GM21529 (cell line): Measurements from ENCODE around the gene GET3.
A peak's percentile ranks its signal among the peaks of the same experiment; 100 is the strongest.

ENCODE experiments used
- ATAC-seq: cut with Tn5 transposase; IDR thresholded peaks from one replicate; pipeline ENCODE4 v1.9.1; 2021; ENCODE audit not compliant: unreplicated experiment

Gene GET3

DNA sequence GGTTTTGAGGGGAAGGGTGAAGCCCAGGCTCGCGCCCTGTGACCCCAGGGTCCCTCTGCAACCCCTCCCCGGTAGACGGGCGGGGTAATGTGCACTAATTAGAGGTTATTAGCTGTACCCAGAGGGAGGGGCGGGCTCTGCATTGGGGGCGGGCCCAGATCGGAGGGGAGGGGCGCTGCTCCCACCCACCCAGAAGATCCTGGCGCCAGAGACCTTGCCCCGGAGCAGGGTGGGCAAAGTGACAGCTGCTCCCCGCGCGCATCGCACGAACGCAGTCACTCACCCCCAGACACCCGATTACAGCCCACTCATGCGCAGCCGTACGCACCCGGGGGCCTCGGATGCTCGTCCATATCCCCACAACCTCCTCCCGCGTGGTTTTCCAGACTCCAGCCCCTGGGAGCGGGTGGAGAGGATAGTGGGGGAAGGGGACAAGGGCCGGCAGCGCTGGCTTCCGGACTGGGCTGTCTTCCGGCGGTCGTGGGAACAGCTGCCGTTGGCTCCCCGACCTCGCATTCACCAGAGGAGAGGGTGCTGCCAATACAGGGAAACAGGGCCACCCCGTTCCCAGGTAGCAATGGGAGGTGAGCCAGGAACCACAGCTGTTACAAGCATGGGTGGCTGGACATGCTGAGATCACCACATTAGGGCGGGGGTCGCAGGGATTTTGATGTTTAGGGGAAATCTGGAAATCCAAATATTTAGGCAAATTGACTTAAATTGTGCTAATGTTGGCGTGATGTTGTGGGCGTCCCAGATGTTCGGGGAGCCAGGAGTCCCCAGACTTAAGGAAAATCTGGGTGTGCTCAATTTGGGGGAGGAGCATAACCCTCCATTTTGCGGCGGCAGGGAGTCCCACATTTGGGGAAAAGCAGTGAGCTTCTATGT, 41.0 kb downstream of the GET3 start:
- peak; percentile 8 for ATAC-seq

DNA sequence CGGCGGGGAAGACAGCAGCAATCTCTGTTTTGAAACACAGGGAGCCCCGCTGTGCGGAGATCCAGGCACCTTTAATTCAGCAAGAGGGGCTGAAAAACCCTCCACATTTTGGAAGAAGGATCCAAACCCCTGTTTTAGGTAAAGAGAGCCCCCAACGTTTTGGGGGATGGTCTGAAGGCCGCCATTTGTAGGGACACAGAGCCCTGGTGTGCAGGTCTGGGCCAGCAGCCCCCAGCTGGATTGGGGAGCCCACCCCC, 41.5 kb downstream of the GET3 start:
- no peak for ATAC-seq

DNA sequence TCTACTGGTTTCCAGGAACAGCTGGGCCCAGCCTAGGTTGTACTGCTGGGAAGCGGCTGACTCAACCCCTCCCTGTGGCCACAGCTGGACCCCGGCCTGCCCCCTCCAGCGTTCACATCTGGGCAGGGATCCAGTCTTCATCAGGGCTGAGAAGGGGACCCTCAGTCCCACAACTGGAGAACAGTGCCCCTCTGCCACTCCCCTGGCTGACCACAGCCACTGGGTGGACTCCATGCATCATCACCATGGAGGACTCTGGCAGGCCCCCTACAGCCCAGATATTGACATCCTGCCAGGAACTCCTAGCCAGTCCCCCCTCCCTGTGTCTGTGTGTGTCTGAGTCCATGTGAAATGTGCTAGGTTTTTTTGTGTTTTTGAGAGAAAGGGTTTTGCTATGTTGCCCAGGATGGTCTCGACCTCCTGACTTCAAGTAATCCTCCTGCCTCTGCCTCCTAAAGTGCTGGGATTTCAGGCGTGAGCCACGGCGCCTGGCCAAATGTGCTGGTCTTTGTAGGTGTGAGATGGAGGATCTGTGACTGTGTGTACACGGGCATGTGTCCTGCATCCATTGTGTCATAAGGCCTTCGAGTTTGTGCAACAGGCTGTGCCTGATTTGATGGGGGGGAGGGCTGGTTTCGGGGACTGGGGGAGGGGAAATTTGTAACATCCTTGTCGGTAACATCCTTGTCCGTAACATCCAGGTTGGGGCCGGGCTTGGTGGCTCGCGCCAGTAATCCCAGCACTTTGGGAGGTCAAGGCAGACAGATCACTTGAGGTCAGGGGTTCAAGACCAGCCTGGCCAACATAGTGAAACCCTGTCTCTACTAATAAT, 42.1 kb downstream of the GET3 start:
- no peak for ATAC-seq

GRCh38 chr19:12782174-12782423, 44.8 kb downstream of the GET3 start:
- ATAC-seq, result no peak

- no peak for ATAC-seq
Measured at GRCh38 chr19:12782424-12783290, 45.4 kb downstream of the GET3 start.

- ATAC-seq, result no peak
Measured at GRCh38 chr19:12783291-12783848, 46.1 kb downstream of the GET3 start.

DNA sequence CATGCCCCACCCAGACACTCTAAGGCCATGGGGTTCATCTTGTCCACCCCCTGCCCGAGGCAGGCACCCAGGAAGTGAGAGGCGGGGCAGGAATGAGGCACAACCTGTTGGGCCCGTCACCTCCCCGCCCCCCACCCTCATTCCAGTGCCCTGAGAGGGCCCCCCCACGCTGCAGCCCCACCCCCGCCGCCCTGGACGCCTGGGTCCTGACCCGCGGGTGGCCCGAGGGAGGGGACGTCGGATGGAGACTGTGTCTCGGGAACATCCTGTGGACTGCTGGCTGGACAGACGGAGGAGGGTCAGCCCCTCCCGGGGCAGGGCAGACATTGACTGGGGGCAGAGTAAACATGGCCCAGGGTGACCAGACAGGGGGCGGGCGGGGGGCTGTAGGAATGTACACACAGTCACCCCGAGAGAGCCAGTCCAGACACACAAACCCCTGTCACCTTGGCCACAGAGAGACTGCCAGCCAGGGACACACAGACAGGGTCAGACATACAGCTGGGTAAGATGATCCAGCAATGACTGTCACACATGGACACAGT, 46.6 kb downstream of the GET3 start:
- no peak for ATAC-seq

DNA sequence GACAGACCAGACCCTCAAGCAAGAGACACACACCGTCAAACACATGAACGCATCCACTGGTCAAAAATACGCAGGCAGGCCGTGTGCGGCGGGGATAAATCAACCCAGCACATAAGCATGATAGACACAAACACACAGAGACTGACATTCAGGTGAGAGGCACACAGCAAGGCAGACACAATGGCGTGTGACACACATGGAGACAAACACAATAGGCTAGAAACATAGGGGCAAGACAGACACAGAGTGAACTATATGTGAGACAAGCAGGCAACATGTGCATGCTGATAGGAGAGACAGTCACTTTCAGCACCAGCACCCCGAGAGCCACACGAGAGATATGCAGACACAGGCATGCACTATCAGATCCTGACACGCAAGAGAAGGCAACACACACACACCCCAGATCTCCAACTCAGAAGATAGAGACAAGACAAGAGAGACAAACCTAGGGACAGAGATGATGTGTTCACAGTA, 47.1 kb downstream of the GET3 start:
- no peak for ATAC-seq

- no peak for ATAC-seq
Measured at GRCh38 chr19:12784871-12785430, 47.7 kb downstream of the GET3 start.

DNA sequence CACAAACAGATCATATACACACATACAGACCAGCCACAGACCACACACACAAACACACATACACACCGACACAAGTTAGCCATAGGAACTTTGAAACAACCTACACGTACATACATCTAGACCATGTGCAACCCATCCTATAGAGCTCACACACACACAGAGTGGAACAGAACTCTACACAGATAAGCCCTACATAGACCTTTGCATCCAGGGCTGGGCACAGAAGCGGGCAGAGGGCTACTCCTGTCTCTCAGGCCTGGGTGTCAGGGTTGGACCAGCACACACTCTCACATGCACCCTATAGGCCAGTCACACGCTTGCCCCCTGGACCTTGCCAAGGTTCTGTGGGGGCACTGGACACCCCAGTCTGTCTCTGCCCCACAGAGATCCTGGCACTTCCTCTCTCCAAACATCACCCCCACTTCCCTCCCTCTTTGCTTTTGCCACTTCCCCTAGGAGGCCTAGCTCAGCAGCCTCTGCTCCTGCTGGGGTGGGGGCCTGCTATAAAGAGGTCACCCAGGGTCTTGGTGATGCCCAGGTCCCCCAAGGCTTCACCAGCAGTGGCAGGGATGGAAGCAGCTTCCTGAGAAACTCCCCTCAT, 48.2 kb downstream of the GET3 start:
- no peak for ATAC-seq

DNA sequence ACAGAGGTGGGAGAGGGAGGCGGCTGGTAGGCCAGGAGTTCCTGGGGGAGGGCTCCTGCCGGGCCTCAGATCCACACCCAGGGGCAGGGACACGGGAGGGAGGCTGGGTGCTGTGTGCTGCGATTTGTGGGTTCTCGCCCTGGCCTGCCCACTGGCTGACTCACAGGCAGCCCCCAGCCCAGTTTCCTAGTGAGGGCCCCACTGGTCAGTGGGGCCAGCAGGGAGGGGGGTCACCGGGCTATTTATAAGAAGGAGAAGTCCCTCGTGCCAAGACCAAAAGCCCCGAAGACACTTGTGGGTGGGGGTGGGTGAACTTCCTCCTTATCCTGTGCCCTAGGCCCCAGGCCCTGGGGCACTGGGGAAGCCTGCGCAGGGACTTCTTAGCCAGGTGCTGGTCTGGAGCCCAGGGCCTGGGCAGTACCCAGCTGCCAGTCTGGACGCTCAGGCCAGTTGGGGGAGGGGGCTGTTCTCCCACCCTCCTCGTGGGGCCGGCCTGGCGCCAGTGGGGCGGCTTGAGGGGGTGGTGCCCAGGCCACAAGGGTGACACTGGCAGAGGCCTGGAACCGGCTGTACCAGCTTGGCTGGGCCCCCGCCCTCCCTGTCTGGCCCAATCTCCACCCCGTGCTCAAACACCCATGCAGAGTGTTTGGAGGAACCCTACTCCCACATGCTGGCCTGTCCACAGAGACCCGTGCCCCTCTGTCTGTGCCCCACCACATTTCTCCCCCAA, 49.0 kb downstream of the GET3 start:
- no peak for ATAC-seq

GRCh38 chr19:12786952-12787351, 49.7 kb downstream of the GET3 start:
- no peak for ATAC-seq

GRCh38 chr19:12787458-12787857, 50.2 kb downstream of the GET3 start:
- ATAC-seq, result no peak

DNA sequence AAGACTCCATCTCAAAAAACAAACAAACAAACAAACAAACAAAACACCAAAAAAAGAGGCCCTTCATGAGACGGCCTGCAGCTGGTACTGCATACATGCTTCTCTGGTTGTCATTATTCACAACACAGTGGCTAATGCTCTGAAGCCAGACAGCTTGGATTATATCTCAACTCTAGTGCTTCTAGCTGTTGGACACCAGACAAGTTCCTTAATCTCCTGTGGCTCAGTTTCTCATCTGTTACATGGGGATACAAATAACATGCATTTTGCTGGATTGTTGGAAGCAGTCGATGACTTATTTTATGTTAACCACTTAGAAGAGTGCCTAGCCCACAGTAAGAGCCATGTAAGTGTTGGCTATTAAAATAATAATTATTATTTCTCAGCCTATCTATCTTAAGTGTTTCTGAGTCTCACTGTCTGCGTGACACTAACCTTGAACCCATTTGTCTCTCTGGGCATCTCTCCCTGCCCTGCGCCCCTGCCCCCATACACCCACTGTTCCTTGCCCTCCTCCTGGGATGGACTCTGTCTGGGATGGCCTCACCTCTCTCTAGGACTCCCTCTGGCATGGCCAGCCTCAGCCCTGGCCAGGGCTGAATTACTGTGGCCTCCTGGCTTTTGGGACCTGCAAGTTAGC, 50.9 kb downstream of the GET3 start:
- ATAC-seq, result no peak

- no peak for ATAC-seq
Measured at GRCh38 chr19:12788682-12789097, 51.4 kb downstream of the GET3 start.

DNA sequence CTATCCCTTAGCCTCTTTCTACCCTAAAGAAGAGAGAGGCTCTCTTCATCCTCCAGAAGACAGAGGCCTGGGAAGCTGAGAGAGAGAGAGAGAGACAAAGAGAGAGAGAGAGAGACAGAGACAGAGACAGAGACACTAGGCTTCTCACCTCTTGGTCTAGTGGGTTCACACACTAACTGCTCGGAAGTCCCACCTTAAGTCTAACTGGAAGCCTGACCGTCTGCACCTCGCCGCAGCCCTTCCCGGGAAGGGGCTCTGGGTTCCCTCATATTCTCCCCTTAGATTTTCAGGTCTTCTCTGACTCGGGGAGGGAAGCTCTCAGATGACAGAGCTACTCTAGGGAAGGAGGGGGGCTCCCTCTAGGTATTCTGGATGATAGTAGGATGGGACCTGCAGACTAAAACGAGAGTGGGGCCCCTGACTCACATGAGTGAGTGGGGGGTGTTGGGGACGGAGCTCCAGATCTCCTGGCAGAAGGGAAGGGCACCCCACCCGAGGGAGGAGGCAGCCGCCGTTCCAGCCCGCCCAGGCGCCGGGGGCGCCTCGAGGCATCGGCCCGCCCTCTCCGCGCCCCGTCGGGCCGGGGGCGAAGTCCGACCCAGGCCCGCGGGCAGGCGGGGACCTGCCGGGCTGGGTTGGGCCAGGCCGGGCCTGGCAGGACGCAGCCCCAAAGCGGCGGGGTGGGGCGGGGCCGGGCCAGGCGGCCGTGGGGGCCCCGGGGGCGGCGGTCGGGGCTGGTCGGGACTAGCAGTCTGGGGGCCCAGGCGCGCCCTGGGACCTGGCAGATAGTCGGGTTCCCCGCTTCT, 52.0 kb downstream of the GET3 start:
- ATAC-seq, result no peak

- peak; percentile 39 for ATAC-seq
Measured at GRCh38 chr19:12789904-12790619, 52.8 kb downstream of the GET3 start.
